SJSA1 (cell line): ENCODE results near the gene CYP24A1. TPM values are rescaled to one million over a fixed set of nuclear protein-coding genes. Genes with fewer than 3 reads are reported as not detected.

Experiments
- DNase-seq, 2 experiments: peaks; one replicate each; pipeline ENCODE4 v3.0.0-alpha.2; 2015 to 2020; ENCODE audit warnings: low spot score in 2 of 2, low read depth in 1 of 2
- H3K27ac ChIP-seq: fragments of 250-450 bp; sonication (Bioruptor Pico); 2 replicates; pipeline ENCODE4 v1.5.1; 2020; ENCODE audit warnings: mild to moderate bottlenecking, moderate library complexity
- H3K27me3 ChIP-seq: fragments of 250-450 bp; sonication (Bioruptor Pico); replicated peaks from 2 replicates; pipeline ENCODE4 v1.5.1; 2020; ENCODE audit warnings: mild to moderate bottlenecking, moderate library complexity
- H3K36me3 ChIP-seq: fragments of 250-450 bp; sonication (Bioruptor Pico); 2 replicates; pipeline ENCODE4 v1.5.1; 2020; ENCODE audit warnings: mild to moderate bottlenecking
- H3K4me1 ChIP-seq: fragments of 250-450 bp; sonication (Bioruptor Pico); replicated peaks from 2 replicates; pipeline ENCODE4 v1.6.1; 2021; ENCODE audit warnings: mild to moderate bottlenecking
- H3K4me3 ChIP-seq: fragments of 250-450 bp; sonication (Bioruptor Pico); 2 replicates; pipeline ENCODE4 v1.5.1; 2020; ENCODE audit warnings: mild to moderate bottlenecking
- H3K9me3 ChIP-seq: fragments of 250-450 bp; sonication (Bioruptor Pico); replicated peaks from 2 replicates; pipeline ENCODE4 v1.5.1; 2020; ENCODE audit warnings: mild to moderate bottlenecking
- total RNA-seq: library from RNA; depleted of rRNA; stranded (reverse); fragments of >200 nt; shearing (Covaris generic); gene quantifications from 2 replicates; pipeline ENCODE4 v1.2.3, GENCODE V29; 2014

Gene CYP24A1
- total RNA-seq, 1 experiment from 2014 or later: not detected

GRCh38 chr20:54163402-54163801, 10.4 kb downstream of the CYP24A1 start:
- H3K27me3 ChIP-seq: no peaks in the 10 kb centered on the region; the same call in 1 of the 2 replicates
- no peaks in the 10 kb centered on the region for H3K4me1 ChIP-seq
- no peaks in the 10 kb centered on the region for H3K9me3 ChIP-seq
- H3K27ac ChIP-seq: no peak overlapping the region
- DNase-seq: no peak
- no peak overlapping the region for H3K4me3 ChIP-seq
- no peaks in the 10 kb centered on the region for H3K36me3 ChIP-seq

GRCh38 chr20:54162378-54163009, 11.3 kb downstream of the CYP24A1 start:
- DNase-seq: no peak

GRCh38 chr20:54161821-54162149, 12.0 kb downstream of the CYP24A1 start:
- Histone ChIP-seq H3K9me3 (no peaks in the 10 kb centered on the region), H3K36me3 (no peaks in the 10 kb centered on the region)
- DNase-seq: no peak

More at GRCh38 chr20:54162378-54163009, 11.3 kb downstream of the CYP24A1 start:
- Histone ChIP-seq H3K4me3 (no peak overlapping the region), H3K27me3 (no peaks in the 10 kb centered on the region; the same call in 1 of the 2 replicates), H3K4me1 (no peaks in the 10 kb centered on the region), H3K36me3 (no peaks in the 10 kb centered on the region), H3K27ac (no peak overlapping the region), H3K9me3 (no peaks in the 10 kb centered on the region)

GRCh38 chr20:54161008-54161820, 12.6 kb downstream of the CYP24A1 start:
- Histone ChIP-seq H3K4me1 (no peaks in the 10 kb centered on the region), H3K9me3 (no peaks in the 10 kb centered on the region), H3K4me3 (no peak overlapping the region), H3K27me3 (no peaks in the 10 kb centered on the region; the same call in 1 of the 2 replicates), H3K27ac (no peak overlapping the region), H3K36me3 (no peaks in the 10 kb centered on the region)
- DNase-seq: no peak

More at GRCh38 chr20:54161821-54162149, 12.0 kb downstream of the CYP24A1 start:
- no peak overlapping the region for H3K27ac ChIP-seq
- H3K27me3 ChIP-seq: no peaks in the 10 kb centered on the region; the same call in 1 of the 2 replicates
- H3K4me3 ChIP-seq: no peak overlapping the region
- H3K4me1 ChIP-seq: no peaks in the 10 kb centered on the region

- Histone ChIP-seq H3K4me3 (no peak overlapping the region), H3K36me3 (no peaks in the 10 kb centered on the region), H3K9me3 (no peaks in the 10 kb centered on the region), H3K27me3 (no peaks in the 10 kb centered on the region), H3K4me1 (no peaks in the 10 kb centered on the region), H3K27ac (no peak overlapping the region)
- no peak for DNase-seq
Observed at GRCh38 chr20:54160065-54161007, 13.4 kb downstream of the CYP24A1 start.

GRCh38 chr20:54158856-54159418, 14.8 kb downstream of the CYP24A1 start:
- DNase-seq: no peak
- H3K27me3 ChIP-seq: no peaks in the 10 kb centered on the region
- no peak overlapping the region for H3K4me3 ChIP-seq
- H3K36me3 ChIP-seq: no peaks in the 10 kb centered on the region
- H3K27ac ChIP-seq: no peak overlapping the region
- H3K4me1 ChIP-seq: no peaks in the 10 kb centered on the region
- no peaks in the 10 kb centered on the region for H3K9me3 ChIP-seq

- H3K36me3 ChIP-seq: no peaks in the 10 kb centered on the region
- H3K27me3 ChIP-seq: no peaks in the 10 kb centered on the region
- DNase-seq: no peak
- H3K27ac ChIP-seq: no peak overlapping the region
- H3K9me3 ChIP-seq: no peaks in the 10 kb centered on the region
- H3K4me1 ChIP-seq: no peaks in the 10 kb centered on the region
- H3K4me3 ChIP-seq: no peak overlapping the region
Observed at GRCh38 chr20:54158226-54158625, 15.6 kb downstream of the CYP24A1 start.

- Histone ChIP-seq H3K9me3 (no peaks in the 10 kb centered on the region), H3K4me1 (no peaks in the 10 kb centered on the region), H3K36me3 (no peaks in the 10 kb centered on the region), H3K4me3 (no peak overlapping the region), H3K27me3 (no peaks in the 10 kb centered on the region), H3K27ac (no peak overlapping the region)
- DNase-seq: no peak
Observed at GRCh38 chr20:54156981-54157835, 16.6 kb downstream of the CYP24A1 start.

- no peak for DNase-seq
- H3K36me3 ChIP-seq: no peaks in the 10 kb centered on the region
- H3K4me1 ChIP-seq: no peaks in the 10 kb centered on the region
- H3K27ac ChIP-seq: no peak overlapping the region
- no peaks in the 10 kb centered on the region for H3K27me3 ChIP-seq
- no peaks in the 10 kb centered on the region for H3K9me3 ChIP-seq
- H3K4me3 ChIP-seq: no peak overlapping the region
Observed at GRCh38 chr20:54156522-54156921, 17.3 kb downstream of the CYP24A1 start.

GRCh38 chr20:54155736-54156317, 18.0 kb downstream of the CYP24A1 start:
- H3K9me3 ChIP-seq: no peaks in the 10 kb centered on the region
- DNase-seq: no peak

GRCh38 chr20:54154439-54154838, 19.3 kb downstream of the CYP24A1 start:
- Histone ChIP-seq H3K36me3 (no peaks in the 10 kb centered on the region), H3K4me3 (no peak overlapping the region), H3K27me3 (no peaks in the 10 kb centered on the region), H3K9me3 (no peaks in the 10 kb centered on the region; the same call in 1 of the 2 replicates), H3K4me1 (no peaks in the 10 kb centered on the region), H3K27ac (no peak overlapping the region)
- DNase-seq: no peak

More at GRCh38 chr20:54155736-54156317, 18.0 kb downstream of the CYP24A1 start:
- H3K27ac ChIP-seq: no peak overlapping the region
- no peaks in the 10 kb centered on the region for H3K27me3 ChIP-seq
- H3K4me3 ChIP-seq: no peak overlapping the region
- H3K4me1 ChIP-seq: no peaks in the 10 kb centered on the region
- no peaks in the 10 kb centered on the region for H3K36me3 ChIP-seq

- DNase-seq: no peak
- Histone ChIP-seq H3K4me1 (no peaks in the 10 kb centered on the region; the same call in 1 of the 2 replicates), H3K4me3 (no peak overlapping the region), H3K9me3 (no peaks in the 10 kb centered on the region; the same call in 1 of the 2 replicates), H3K27me3 (no peaks in the 10 kb centered on the region), H3K27ac (no peak overlapping the region), H3K36me3 (no peaks in the 10 kb centered on the region)
Observed at GRCh38 chr20:54153847-54154246, 19.9 kb downstream of the CYP24A1 start.
